LNCaP clone FGC (cell line): ENCODE measurements around the gene STRIP2.
"Not testable (repeated sequence)": the region's sequence is repeated elsewhere in the genome, so short reads cannot be mapped to it uniquely, and the experiment has no call there.

Experiments
- DNase-seq: peaks from one replicate; pipeline ENCODE4 v3.0.0-alpha.2; 2011; ENCODE audit warnings: low read depth
- H3K4me3 ChIP-seq: 2 replicates; pipeline ENCODE4 v1.5.1; 2011; ENCODE audit warnings: mild to moderate bottlenecking, low read depth, low read length, control low read depth
- CTCF ChIP-seq: IDR thresholded peaks from 2 replicates; pipeline ENCODE4 v1.5.1; 2012; ENCODE audit warnings: mild to moderate bottlenecking; ENCODE audit not compliant: control insufficient read depth, insufficient read depth; ENCODE audit errors: extremely low read depth

Gene STRIP2

GRCh38 chr7:129443612-129444011 lies 9.4 kb downstream of the STRIP2 start:
- no peak overlapping the region for H3K4me3 ChIP-seq
- no peak for TF ChIP-seq CTCF
- no peak for DNase-seq

- H3K4me3 ChIP-seq, DNase-seq: not testable (repeated sequence)
Measured at GRCh38 chr7:129444776-129445175, 10.5 kb downstream of the STRIP2 start.

GRCh38 chr7:129446925-129447324 lies 12.7 kb downstream of the STRIP2 start:
- not testable (repeated sequence) for DNase-seq, H3K4me3 ChIP-seq

- not testable (repeated sequence) for DNase-seq, H3K4me3 ChIP-seq
Measured at GRCh38 chr7:129447445-129447844, 13.2 kb downstream of the STRIP2 start.

GRCh38 chr7:129448608-129449007 lies 14.4 kb downstream of the STRIP2 start:
- not testable (repeated sequence) for H3K4me3 ChIP-seq, DNase-seq

GRCh38 chr7:129450295-129450694 lies 16.1 kb downstream of the STRIP2 start:
- no peak overlapping the region for H3K4me3 ChIP-seq
- TF ChIP-seq CTCF, result no peak
- no peak for DNase-seq

- no peak for TF ChIP-seq CTCF
- DNase-seq, result no peak
- H3K4me3 ChIP-seq, result no peak overlapping the region
Measured at GRCh38 chr7:129452589-129453231, 18.5 kb downstream of the STRIP2 start.

- H3K4me3 ChIP-seq, result no peak overlapping the region
- no peak for TF ChIP-seq CTCF
- no peak for DNase-seq
Measured at GRCh38 chr7:129453510-129454248, 19.4 kb downstream of the STRIP2 start.

GRCh38 chr7:129454249-129454551 lies 20.0 kb downstream of the STRIP2 start:
- DNase-seq, result no peak
- no peak for TF ChIP-seq CTCF
- H3K4me3 ChIP-seq, result no peak overlapping the region
